A549 treated with ZK216348 at 1 μM for 4 hours (cell line): ENCODE results near the gene ANGPTL2. TPM values are rescaled to one million over a fixed set of nuclear protein-coding genes. Genes with fewer than 3 reads are reported as not detected.

Experiments used
- total RNA-seq: library from RNA; stranded (reverse); fragments of 200-300 nt; extraction: Qiagen RNA extraction; gene quantifications from 5 replicates; pipeline ENCODE4 v1.2.3, GENCODE V29; 2022; ENCODE audit warnings: low read depth

ANGPTL2 gene
- total RNA-seq, result not detected in 5 replicates

DNA sequence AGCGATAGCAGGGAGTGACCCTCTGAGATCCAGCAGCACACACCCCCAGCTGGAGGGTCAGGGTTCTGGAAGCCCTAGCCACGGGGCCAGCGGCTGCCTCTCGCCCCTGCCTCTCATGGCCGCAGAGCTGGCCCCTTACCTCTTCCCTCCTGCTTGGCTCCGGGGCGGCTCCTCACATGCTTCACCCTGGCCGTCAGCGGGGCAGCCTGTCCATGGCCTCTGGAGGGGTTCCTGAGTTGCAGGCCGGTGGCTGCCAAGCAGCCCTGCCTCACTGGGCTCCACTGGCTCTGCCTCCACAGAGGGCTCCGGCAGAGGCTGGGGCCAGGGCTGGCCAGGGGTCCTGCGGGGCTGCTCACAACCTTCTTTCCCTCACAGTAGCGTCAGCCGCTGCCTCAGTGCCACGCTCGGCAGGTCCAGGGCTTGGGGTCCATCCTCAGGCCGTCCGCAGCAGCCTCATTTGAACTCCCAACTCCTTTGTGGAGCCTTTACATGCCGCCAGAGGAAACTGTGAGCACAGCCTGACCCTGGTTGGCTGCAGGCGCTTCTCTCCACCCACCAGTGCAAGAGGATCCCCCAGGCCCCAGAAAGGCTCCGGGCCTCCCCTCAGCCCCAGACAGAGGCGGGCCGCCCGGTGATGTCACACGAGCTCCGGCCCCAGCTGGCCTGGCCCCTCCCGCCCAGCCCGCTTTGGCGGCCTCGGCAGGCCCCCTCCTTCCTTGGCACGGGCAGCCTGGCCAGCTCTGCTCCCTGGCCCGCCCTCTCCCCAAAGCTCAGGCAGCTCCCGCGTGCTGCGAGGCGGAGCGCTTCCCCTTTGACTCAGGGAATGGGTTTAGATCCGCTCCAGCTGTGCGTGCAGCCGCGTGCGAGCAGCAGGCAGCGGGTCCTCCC lies at the start of gene ANGPTL2:
Gene ANGPTL2 (minus strand): TSS at position 460 of the 888 bp plus-strand sequence. CDS start 13,904 bp downstream, outside the sequence.

Other genes with a start within 250 kb of the ANGPTL2 start
- gene RALGPS1, start 207.9 kb downstream of the ANGPTL2 start, total RNA-seq, result 1.4 to 2.9 TPM (median 1.8 TPM) in 5 replicates
- 1.8 to 3.3 TPM (median 2.8 TPM) in 5 replicates for gene GARNL3, start 142.1 kb upstream of the ANGPTL2 start, total RNA-seq